Astrocyte of the spinal cord (primary cell): ENCODE measurements around the gene KMT2D.

Source experiments
- DNase-seq: peaks from one replicate; pipeline ENCODE4 v3.0.0; 2011; ENCODE audit warnings: low read depth, low spot score
- H3K4me3 ChIP-seq: 2 replicates; pipeline ENCODE4 v1.5.1; 2011; ENCODE audit warnings: low read depth, mild to moderate bottlenecking, low read length, moderate library complexity
- CTCF ChIP-seq: IDR thresholded peaks from 2 replicates; pipeline ENCODE4 v1.5.1; 2012; ENCODE audit warnings: low read depth, mild to moderate bottlenecking, low read length, inconsistent platforms
- in situ Hi-C: cut with HindIII; loops from 2 replicates; pipeline ENCODE4 v1.10.0; 2017; ENCODE audit warnings: low sequenced_read_pairs

KMT2D gene

DNA sequence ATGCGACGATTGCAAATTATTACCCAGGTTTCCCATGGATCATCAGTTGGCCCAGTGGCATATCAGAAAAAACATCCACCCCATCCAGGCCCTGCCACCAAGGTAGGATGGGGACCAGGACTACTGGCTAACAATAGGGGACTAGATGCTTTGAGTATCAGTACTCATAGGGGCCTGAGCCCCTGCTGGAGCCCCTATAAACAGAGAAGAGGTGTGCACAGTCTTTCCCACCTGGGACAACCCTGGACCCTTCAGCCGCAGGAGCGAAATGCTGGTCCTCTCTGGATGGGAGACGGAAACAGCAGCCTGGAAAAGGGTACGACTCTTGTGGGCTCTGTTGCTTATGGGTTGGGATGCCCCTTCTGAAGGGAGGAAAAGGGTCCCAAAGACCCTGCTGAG, 28.3 kb upstream of the KMT2D start:
- in situ Hi-C loops, result no loop called here
- H3K4me3 ChIP-seq, result no peak overlapping the region
- no peak for TF ChIP-seq CTCF
- no peak for DNase-seq

- peak; percentile 87 for DNase-seq
- in situ Hi-C loops, result no loop called here
- H3K4me3 ChIP-seq, result no peak overlapping the region
- TF ChIP-seq CTCF, result peak; percentile 93
Measured at GRCh38 chr12:49088150-49088931, 27.7 kb upstream of the KMT2D start.

- no peak for TF ChIP-seq CTCF
- no peak for DNase-seq
- in situ Hi-C loops, result no loop called here
- H3K4me3 ChIP-seq, result no peak overlapping the region
Measured at GRCh38 chr12:49086116-49086515, 25.5 kb upstream of the KMT2D start.

DNA sequence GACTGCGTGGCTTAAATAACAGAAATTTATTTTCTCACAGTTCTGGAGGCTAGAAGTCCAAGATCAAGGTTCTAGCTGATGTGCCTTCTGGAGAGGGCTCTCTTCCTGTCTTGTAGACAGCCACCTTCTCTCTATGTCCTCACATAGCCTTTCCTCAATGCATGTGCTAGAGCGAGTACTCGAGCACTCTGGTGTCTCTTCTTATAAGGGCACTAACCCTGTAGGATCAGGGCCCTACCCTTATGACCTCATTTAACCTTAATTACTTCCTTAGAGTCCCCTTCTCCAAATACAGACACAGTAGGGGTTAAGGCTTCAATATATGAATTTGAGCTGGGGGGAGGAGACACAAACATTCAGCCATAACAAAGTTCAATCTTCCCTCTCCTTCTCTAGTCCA, 23.8 kb upstream of the KMT2D start:
- no peak for DNase-seq
- in situ Hi-C loops, result no loop called here
- TF ChIP-seq CTCF, result no peak
- H3K4me3 ChIP-seq, result no peak overlapping the region

DNA sequence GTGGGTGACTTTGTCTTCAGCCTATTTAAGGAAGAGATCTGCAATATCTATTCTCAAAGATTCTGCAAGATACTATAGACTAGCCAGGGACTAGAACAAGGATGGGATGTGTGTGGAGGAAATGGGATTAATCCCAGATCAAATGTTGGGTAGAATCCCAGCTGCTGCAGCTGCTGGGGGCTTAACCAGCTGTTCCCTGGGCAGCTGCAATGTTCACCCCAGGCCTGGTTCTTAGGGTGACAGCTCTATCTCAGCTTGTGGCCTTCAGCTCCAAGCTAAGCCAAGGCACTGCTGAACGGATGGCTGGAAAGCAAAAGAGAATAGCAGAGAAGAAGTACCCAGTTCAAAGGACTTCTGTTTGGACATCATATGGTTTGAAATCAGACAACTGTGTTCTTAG, 19.2 kb upstream of the KMT2D start:
- in situ Hi-C loops, result no loop called here

DNA sequence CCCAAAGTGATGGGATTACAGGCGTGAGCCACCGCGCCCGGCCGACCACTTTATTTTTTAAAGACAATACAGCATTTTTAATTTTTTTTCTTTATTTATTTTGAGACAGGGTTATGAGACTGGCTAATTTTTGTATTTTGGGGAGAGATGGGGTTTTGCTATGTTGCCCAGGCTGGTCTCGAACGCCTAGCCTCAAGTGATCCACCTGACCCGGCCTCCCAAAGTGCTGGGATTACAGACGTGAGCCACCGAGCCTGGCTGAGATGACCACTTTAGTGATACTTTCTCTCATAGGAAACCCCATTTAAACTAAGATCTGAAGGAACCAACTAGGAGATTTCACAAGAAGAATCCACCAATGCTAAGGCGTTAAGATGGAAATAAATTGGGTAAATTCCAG, 10.4 kb upstream of the KMT2D start:
- DNase-seq, result no peak
- no peak overlapping the region for H3K4me3 ChIP-seq
- in situ Hi-C loops, result no loop called here
- no peak for TF ChIP-seq CTCF

More for the DNA sequence above, 19.2 kb upstream of the KMT2D start:
- no peak for TF ChIP-seq CTCF
- no peak overlapping the region for H3K4me3 ChIP-seq
- DNase-seq, result no peak
